DND-41 (cell line): Measurements from ENCODE around the gene FHIT.

Source experiments
- ATAC-seq: fragments of 200-7000 bp; cut with Tn5 transposase; 3 replicates; pipeline ENCODE4 v1.9.1; 2021; ENCODE audit warnings: low read depth; ENCODE audit not compliant: insufficient read depth
- DNase-seq: peaks from one replicate; pipeline ENCODE4 v3.0.0-alpha.2; 2020
- H2AFZ ChIP-seq: 2 replicates; pipeline ENCODE4 v1.6.0; 2012; ENCODE audit warnings: low read depth, low read length
- H3K27ac ChIP-seq: 2 replicates; pipeline ENCODE4 v1.5.1; 2012; ENCODE audit warnings: low read length, inconsistent platforms
- H3K27me3 ChIP-seq: fragments of 200-600 bp; sonication (generic); 2 replicates; pipeline ENCODE4 v1.6.0; 2012; ENCODE audit warnings: low read length, mild to moderate bottlenecking, inconsistent platforms; ENCODE audit not compliant: insufficient read depth, poor library complexity
- H3K36me3 ChIP-seq: 2 replicates; pipeline ENCODE4 v1.5.1; 2012; ENCODE audit warnings: low read length, inconsistent platforms; ENCODE audit not compliant: insufficient read depth
- H3K4me1 ChIP-seq: 2 replicates; pipeline ENCODE4 v1.5.1; 2012; ENCODE audit warnings: mild to moderate bottlenecking, low read length; ENCODE audit not compliant: insufficient read depth
- H3K4me2 ChIP-seq: 2 replicates; pipeline ENCODE4 v1.6.0; 2012; ENCODE audit warnings: mild to moderate bottlenecking, moderate library complexity, low read length, inconsistent platforms; ENCODE audit not compliant: insufficient read depth
- H3K4me3 ChIP-seq, 2 experiments: fragments of 200-600 bp in 1 of 2; shearing (Covaris generic) in 1 of 2; 2 replicates each; pipeline ENCODE4 v1.5.1; 2012 to 2016; ENCODE audit warnings: inconsistent platforms in 2 of 2, low read length in 2 of 2, mild to moderate bottlenecking in 2 of 2, low read depth in 1 of 2, moderate library complexity in 1 of 2
- H3K79me2 ChIP-seq: 2 replicates; pipeline ENCODE4 v1.6.0; 2012; ENCODE audit warnings: low read length, inconsistent platforms; ENCODE audit not compliant: insufficient read depth
- H3K9ac ChIP-seq: 2 replicates; pipeline ENCODE4 v1.6.0; 2012; ENCODE audit warnings: low read depth, mild to moderate bottlenecking, inconsistent platforms, low read length, moderate library complexity
- H3K9me3 ChIP-seq: 2 replicates; pipeline ENCODE4 v1.5.1; 2012; ENCODE audit warnings: low read length, moderate library complexity, mild to moderate bottlenecking, inconsistent platforms; ENCODE audit not compliant: insufficient read depth, severe bottlenecking
- H4K20me1 ChIP-seq: 2 replicates; pipeline ENCODE4 v1.6.0; 2012; ENCODE audit warnings: low read length; ENCODE audit not compliant: insufficient read depth
- CTCF ChIP-seq: IDR thresholded peaks from 2 replicates; pipeline ENCODE4 v1.5.1; 2012; ENCODE audit warnings: borderline replicate concordance, low read length, moderate library complexity, mild to moderate bottlenecking; ENCODE audit not compliant: poor library complexity, severe bottlenecking; ENCODE audit errors: extremely low read depth
- EZH2 ChIP-seq: IDR thresholded peaks from 3 replicates; pipeline ENCODE4 v1.6.1; 2012; ENCODE audit warnings: borderline replicate concordance, low read depth, mild to moderate bottlenecking, moderate library complexity, low read length, inconsistent platforms; ENCODE audit not compliant: severe bottlenecking

Gene FHIT

DNA sequence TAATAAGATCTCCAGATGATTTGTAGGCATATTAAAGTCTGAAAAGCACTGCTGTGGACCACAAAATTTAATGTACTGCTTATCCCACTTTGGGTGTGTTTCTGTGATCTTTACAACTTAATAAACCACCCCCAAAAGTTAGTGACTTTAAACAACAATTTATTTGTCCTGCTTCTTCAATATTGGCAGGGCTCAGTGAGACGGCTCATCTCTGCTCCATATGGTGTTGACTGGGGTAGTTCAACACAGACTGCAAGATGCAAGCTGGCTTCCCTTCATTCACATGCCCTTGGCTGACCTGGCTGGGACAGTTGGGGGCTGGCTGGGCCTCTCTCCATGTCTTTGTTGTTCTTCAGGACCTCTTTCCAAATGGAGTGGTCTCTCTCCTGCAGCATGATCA lies 337.8 kb downstream of the FHIT start:
- H3K79me2 ChIP-seq: no peaks in the 10 kb centered on the region
- no peak for ATAC-seq
- no peaks in the 10 kb centered on the region for H3K4me1 ChIP-seq
- no peaks in the 10 kb centered on the region for H3K27me3 ChIP-seq
- no peak overlapping the region for H3K4me3 ChIP-seq
- no peak overlapping the region for H3K9ac ChIP-seq
- peaks cover 5% of the 10 kb centered on the region for H3K9me3 ChIP-seq
- no peak overlapping the region for H3K27ac ChIP-seq
- DNase-seq: no peak
- TF ChIP-seq EZH2: no peak
- no peak for TF ChIP-seq CTCF
- no peak overlapping the region for H2AFZ ChIP-seq
- H3K4me2 ChIP-seq: no peak overlapping the region
- H3K36me3 ChIP-seq: no peaks in the 10 kb centered on the region
- H4K20me1 ChIP-seq: no peaks in the 10 kb centered on the region

DNA sequence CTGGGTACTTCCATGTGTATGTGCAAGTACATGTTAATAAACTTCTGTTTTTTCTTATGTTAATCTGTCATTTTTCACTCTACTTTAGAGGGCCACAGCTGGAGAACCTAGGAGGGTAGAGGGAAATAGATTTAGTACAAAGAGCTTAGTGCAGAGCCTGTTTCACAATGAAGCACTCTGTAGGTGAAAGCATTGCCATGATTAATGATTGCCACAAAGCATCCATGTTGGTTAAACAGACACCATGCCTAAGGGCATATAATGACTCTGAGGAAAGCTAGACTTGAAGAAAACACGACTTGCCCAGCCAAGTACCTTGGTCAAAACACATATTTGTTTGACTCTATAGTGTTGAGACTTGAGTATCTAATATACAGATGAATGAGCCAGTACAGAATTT lies 338.4 kb downstream of the FHIT start:
- TF ChIP-seq EZH2 (no peak), CTCF (no peak)
- no peaks in the 10 kb centered on the region for H4K20me1 ChIP-seq

GRCh38 chr3:60912142-60912541 lies 339.1 kb downstream of the FHIT start:
- H3K4me3 ChIP-seq: no peak overlapping the region
- H2AFZ ChIP-seq: no peak overlapping the region
- H3K36me3 ChIP-seq: no peaks in the 10 kb centered on the region
- TF ChIP-seq CTCF: no peak
- no peak for TF ChIP-seq EZH2
- no peaks in the 10 kb centered on the region for H3K79me2 ChIP-seq
- H3K4me1 ChIP-seq: no peaks in the 10 kb centered on the region
- ATAC-seq (no peak), DNase-seq (no peak)
- H4K20me1 ChIP-seq: no peaks in the 10 kb centered on the region
- H3K4me2 ChIP-seq: no peak overlapping the region
- no peaks in the 10 kb centered on the region for H3K27me3 ChIP-seq
- peaks cover 5% of the 10 kb centered on the region for H3K9me3 ChIP-seq
- no peak overlapping the region for H3K9ac ChIP-seq
- no peak overlapping the region for H3K27ac ChIP-seq

More for the DNA sequence above, 338.4 kb downstream of the FHIT start:
- no peaks in the 10 kb centered on the region for H3K79me2 ChIP-seq
- no peak overlapping the region for H3K4me2 ChIP-seq
- H2AFZ ChIP-seq: no peak overlapping the region
- H3K9ac ChIP-seq: no peak overlapping the region
- no peak for ATAC-seq
- H3K27me3 ChIP-seq: no peaks in the 10 kb centered on the region
- H3K4me3 ChIP-seq: no peak overlapping the region
- no peak for DNase-seq
- H3K27ac ChIP-seq: no peak overlapping the region
- H3K4me1 ChIP-seq: no peaks in the 10 kb centered on the region
- H3K36me3 ChIP-seq: no peaks in the 10 kb centered on the region
- H3K9me3 ChIP-seq: peaks cover 5% of the 10 kb centered on the region

DNA sequence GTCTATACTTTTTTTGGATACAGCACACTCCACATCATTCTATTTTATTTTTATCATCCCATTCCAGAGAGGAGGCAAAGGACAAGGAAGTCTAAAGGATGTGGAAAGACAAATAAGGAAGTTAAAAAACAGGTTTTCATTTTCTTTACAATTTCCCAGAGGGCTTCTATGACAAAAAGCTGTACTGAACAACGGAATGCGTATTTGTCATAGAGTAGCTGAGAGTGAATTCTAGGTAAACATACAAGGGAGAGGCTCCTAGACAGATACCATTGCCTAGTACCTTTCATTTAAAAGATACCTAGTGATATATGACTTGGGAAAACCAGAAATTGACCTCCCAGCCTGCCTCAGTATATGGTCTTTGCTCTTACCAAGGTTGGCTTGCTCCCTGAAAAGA lies 341.7 kb downstream of the FHIT start:
- Histone ChIP-seq H3K4me3 (no peak overlapping the region), H3K36me3 (no peaks in the 10 kb centered on the region), H3K4me2 (no peak overlapping the region), H3K27me3 (no peaks in the 10 kb centered on the region), H3K9me3 (peaks cover 5% of the 10 kb centered on the region), H2AFZ (no peak overlapping the region), H3K79me2 (no peaks in the 10 kb centered on the region), H3K9ac (no peak overlapping the region), H3K4me1 (no peaks in the 10 kb centered on the region), H4K20me1 (no peaks in the 10 kb centered on the region), H3K27ac (no peak overlapping the region)
- no peak for TF ChIP-seq EZH2
- no peak for TF ChIP-seq CTCF
- no peak for DNase-seq
- ATAC-seq: no peak
